Measurements from ENCODE around the gene ZNF239.
"Not testable (repeated sequence)": the region's sequence is repeated elsewhere in the genome, so short reads cannot be mapped to it uniquely, and the experiment has no call there.

Gene ZNF239

DNA sequence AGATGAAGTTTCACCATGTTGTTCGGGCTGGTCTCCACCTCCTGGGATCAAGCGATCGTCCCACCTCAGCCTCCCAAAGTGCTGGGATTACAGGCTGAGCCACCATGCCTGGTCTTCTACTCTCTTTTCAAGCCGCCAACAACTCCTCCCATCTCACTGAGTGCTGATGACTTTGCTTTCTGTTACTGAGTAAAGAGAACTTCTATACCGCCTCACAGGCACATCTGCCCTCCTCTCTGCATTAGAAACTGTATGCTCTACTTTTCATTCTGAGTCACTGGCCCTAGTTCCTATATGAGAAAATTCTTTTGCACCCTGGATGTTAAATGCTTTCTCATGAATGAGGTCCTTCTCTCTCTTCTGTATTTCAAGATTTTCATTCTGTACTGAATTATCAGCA is 2.2 kb upstream of the ZNF239 start:
- DNase-seq (ENCODE audit: low read depth) = no peak

DNA sequence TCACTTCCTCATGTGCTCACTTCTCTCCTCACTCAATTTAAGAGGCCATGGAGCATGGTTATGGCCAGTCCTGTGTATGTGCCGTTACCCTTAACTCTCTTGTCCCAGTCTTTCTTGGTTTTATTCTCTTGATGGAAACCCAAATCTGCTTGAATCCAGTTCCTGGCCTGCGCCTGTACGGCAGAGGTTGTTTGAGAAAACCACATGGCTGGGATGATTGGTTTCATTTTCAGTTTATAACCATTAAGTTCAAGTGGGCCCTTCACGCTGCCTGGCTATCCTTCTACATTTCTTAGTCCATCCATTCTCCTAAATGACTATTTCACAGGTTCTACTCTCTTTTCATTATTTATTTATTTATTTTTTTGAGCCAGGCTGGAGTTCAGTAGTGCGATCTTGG is 1.6 kb upstream of the ZNF239 start:
- no peak for DNase-seq (ENCODE audit: low read depth)

DNA sequence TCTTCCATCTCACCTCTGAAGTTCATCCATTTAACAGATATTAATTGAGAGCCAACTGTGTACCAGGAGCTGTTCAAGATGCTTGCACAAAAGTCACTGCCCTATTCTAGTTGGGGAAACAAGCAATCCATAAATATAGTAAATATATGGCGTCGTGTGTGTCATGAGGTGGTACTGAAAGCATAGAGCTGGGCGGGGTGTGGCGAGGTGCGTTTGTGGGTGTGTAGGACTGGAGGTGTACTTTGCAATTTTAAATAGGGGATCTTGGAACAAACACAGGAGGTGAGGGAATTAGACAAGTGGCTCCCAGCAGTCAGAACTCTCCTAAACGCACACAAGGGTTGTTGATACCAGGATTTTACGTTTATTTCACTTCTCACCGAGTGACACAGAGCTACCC is 490 bp upstream of the ZNF239 start:
- DNase-seq (ENCODE audit: low read depth) = no peak

GRCh38 chr10:43573250-43574000 is 991 bp downstream of the ZNF239 start:
- peak; percentile 20 for DNase-seq (ENCODE audit: low read depth)

DNA sequence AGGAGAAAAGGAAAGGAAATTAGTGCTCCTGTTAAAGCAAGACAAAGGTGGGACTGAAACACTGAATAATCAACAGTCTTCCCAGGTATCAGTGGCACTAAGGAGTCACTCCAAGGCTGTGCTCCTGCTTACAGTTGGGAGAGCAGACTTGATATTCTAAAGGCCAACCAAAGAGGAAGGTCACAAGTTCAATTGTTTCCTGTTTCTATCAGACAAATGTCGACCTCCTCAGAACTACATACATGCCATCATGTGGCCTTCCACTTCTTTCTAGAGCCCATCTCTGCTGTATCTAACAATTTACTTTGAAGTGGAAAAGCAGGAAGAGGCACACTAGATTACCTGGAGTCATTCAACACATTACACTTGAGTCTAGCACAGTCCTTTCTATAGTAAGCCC is 3.4 kb downstream of the ZNF239 start:
- DNase-seq (ENCODE audit: low read depth) = no peak

DNA sequence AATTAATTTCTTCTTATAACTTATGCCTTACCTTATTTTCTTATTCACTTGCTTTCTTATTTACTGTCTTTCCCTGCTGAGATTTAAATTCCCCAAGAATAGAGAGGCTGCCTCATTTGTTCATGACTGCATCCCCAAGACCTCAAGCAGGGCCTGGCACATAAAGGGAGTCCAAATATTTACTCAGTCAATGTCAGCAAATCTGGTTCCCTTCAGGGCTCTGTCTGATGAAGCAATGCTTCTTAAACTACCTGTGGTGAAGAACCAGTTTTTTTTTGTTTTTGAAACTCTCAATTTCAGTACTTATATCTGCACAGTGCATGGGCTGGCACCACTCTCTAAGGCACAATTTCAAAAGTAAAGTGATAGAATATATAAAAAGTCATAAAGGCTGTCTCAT is 4.7 kb downstream of the ZNF239 start:
- no peak for DNase-seq (ENCODE audit: low read depth)

DNA sequence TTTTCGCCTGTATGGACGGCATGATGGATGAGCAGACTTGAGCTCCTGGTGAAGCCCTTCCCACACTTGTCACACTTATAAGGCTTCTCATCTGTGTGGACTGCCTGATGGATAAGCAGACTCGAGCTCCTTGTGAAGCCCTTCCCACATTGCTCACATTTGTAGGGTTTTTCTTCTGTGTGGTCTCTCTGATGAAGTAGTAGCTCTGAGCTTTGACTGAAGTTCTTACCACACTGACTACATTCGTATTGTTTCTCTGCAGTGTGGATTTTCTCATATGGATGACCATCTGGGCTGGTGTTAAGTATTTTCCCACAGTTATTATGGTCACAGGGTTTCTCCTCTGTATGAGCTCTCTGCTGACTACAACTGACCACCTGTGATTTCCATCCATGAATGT is 17.2 kb downstream of the ZNF239 start:
- no peak for DNase-seq (ENCODE audit: low read depth)

DNA sequence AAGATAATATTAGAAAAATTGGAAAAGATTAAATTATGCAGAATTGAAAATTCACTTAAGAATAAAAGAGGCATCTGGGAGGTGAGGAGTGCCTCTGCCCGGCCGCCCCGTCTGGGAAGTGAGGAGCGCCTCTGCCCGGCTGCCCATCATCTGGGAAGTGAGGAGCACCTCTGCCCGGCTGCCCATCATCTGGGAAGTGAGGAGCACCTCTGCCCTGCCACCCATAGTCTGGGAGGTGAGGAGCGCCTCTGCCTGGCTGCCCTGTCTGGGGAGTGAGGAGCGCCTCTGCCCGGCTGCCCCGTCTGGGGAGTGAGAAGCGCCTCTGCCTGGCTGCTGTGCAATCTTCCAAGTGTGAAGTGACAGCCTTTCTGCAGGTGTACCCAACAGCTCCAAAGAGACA is 30.7 kb downstream of the ZNF239 start:
- DNase-seq (ENCODE audit: low read depth) = not testable (repeated sequence)

DNA sequence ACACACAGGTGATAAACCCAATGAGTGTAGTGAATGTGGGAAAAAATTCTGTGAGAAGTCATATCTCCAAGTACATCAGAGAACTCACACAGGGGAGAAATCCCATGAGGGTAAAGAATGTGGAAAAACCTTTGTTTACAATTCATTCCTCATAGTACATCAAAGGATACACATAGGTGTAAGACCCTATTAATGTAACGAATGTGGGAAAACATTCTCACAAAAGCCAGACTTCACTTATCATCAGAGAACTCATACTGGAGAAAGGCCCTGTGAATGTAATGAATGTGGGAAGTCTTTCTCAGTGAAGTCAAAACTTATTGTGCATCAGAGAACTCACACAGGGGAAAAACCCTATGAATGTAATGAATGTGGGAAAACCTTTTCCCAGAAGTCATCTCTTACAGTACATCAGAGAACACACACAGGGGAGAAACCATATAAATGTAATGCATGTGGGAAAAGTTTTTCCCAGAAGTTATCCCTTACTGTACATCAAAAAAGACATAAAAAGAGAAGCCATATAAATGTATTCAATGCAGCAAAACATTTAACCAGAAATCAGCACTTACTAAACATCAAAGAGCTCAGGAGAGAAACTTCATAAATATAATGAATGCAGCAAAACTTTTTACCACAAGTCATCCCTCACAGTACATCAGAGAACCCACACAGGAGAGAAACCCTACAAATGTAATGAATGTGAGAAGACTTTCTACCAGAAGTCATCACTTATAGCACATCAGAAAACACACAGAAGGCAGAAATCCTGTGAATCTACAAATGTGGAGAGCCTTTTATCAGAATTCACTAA is 49.8 kb downstream of the ZNF239 start:
- no peak for DNase-seq (ENCODE audit: low read depth)
